HG03354 (cell line): ENCODE measurements around the gene TCF7L1.
"Not testable (repeated sequence)": the region's sequence is repeated elsewhere in the genome, so short reads cannot be mapped to it uniquely, and the experiment has no call there.

Source experiments
- ATAC-seq: cut with Tn5 transposase; IDR thresholded peaks from one replicate; pipeline ENCODE4 v1.9.1; 2021; ENCODE audit warnings: mild to moderate bottlenecking; ENCODE audit not compliant: unreplicated experiment, poor library complexity, severe bottlenecking

The TCF7L1 gene, protein sequence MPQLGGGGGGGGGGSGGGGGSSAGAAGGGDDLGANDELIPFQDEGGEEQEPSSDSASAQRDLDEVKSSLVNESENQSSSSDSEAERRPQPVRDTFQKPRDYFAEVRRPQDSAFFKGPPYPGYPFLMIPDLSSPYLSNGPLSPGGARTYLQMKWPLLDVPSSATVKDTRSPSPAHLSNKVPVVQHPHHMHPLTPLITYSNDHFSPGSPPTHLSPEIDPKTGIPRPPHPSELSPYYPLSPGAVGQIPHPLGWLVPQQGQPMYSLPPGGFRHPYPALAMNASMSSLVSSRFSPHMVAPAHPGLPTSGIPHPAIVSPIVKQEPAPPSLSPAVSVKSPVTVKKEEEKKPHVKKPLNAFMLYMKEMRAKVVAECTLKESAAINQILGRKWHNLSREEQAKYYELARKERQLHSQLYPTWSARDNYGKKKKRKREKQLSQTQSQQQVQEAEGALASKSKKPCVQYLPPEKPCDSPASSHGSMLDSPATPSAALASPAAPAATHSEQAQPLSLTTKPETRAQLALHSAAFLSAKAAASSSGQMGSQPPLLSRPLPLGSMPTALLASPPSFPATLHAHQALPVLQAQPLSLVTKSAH

DNA sequence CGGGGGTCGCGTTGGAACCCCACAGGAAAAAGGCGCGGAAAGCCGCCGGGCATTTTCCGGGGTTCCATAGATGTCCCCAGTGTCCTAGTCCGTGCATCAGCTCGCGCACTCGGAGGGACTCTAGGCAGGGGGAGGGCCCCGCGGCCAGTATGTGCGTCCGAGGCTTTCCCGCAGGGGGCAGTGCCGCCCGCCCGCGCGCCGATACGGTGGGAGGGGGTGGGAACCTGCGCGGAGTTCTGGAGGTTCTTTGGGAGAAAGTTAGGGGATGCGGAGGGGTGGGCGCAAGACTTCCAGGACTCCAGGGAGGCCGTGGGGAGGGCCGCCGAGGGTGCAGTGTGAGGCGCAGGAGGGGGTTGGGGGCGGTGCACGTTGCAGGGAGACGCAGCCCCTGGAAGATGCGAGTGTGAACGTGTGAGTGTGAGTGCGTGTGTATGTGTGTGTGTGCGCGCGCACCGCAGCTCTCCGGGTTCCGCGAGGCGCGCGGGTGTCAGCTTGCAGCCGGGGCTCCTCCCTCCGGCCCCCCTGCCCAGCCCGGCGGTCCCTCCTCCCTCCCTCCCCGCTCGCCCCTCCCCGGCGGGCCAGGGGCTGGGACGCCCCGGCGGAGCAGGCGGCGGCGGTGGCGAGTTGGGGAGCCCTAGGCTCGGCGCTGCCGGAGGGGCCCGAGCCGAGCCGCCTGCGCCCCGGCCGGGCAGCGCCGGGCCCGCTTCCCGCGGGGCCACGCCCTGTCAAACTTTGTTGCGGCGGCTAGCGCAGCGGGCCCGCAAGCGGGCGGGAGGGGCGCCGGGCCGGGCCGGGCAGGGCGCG lies at the start of gene TCF7L1:
Gene TCF7L1 (plus strand): TSS at position 559 of the 804 bp plus-strand sequence. CDS start 293 bp downstream, outside the sequence.
- ATAC-seq, result peak; percentile 56

DNA sequence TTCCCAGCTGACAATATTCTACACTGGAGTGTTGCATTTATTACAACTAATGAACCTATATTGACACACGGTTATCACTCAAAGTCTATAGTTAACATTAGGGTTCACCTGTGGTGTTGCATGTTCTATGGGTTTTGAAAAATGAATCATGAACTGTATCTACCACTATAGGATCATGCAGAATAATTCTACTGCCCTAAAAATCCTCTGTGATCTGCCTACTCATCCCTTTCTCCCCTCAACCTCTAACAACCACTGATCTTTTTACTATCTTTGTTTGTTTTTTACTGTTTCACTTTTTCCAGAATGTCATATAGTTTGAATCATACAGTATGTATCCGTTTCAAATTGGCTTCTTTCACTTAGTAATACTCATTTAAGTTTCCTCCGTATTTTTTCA lies 47.6 kb upstream of the TCF7L1 start:
- ATAC-seq, result no peak

DNA sequence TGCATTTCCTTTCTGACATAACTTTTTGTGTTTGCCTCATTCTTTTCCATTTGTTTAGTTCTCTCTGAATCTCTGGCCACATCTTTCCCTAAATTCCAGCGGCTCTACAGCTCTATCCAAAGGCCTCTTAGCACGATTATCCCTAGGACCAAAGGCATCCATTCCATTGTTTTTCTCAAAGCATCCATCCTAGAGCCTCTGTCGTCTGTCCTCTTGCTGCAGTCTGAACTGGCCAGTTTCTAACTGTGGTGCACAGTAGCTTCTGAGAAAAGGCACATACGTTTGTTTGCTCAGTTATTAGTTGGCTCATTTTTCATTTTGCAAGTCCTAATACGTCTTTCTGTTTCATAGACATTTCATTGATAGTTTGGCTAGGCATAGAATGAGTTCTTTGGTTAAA lies 45.7 kb upstream of the TCF7L1 start:
- ATAC-seq, result no peak

DNA sequence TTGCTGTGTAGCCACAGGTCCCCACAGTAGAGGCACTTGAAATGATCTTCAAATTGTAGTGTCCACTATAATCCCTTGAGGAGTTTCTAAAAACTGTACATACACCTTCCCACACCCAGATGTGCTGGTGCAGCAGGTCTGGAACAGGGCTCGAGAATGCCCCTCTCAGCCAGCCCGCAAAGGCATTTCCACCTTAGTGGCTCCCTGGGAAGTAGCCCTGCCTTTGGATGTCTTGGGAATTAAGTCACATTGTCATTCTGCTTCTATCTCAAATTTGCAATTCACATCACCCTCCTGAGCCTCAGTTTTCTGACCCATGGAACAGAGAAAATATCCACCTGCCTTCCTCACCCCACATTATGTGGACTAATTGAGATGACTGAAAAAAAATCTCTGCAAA lies 44.3 kb upstream of the TCF7L1 start:
- ATAC-seq, result no peak

DNA sequence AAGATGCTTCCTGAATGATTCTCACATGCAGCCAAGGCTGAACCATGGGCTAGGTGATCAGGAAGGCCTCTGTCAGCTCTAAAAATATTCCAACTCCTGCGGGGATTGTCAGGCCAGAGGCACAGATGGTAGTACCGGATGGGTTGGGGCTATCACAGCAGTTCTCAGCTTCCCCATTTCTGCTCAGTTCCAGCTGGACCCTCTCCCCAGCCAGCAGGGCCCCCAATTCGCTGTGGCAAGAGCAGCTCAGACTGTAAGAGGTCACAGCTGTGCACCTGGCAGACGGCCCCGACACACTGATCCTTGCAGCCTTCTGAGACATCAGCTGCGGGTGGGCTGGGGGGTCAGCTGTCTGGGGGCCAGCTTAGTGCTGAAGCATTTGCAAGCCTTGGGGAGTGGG lies 43.6 kb upstream of the TCF7L1 start:
- no peak for ATAC-seq

DNA sequence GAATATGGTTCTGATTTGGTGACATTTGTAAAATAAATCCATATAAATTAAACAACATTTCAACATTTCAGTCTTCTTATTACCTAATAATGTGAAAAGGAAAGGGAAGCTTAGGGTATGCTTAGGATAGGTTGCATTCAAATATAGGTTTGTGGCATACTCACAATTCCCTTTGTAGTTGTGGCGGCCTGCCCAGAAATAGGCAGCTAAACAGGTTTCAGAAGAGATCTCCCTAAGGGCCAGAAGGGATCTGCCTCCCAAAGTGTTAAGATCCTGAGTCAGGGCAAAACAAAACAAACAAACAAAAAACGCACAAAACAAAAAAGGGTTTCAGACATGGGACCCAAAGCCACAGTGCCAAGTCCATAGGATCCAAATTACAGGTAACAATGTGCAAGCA lies 41.4 kb upstream of the TCF7L1 start:
- no peak for ATAC-seq

DNA sequence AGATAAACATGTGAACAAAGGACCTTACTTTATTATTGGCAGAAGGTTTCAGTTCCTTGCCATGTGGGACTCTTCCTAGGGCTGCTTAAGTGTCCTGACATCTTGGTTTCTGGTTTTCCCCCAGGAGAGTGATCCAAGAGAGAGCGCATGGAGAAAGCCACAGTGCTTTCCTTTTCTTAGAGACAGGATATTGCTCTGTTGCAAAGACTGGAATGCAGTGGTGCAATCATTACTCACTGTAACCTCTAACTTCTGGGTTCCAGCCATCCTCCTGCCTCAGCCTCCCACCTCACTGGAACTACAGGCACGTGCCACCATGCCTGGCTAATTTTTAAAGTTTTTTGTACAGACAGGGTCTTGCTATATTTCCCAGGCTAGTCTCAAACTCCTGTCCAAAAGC lies 38.1 kb upstream of the TCF7L1 start:
- no peak for ATAC-seq

DNA sequence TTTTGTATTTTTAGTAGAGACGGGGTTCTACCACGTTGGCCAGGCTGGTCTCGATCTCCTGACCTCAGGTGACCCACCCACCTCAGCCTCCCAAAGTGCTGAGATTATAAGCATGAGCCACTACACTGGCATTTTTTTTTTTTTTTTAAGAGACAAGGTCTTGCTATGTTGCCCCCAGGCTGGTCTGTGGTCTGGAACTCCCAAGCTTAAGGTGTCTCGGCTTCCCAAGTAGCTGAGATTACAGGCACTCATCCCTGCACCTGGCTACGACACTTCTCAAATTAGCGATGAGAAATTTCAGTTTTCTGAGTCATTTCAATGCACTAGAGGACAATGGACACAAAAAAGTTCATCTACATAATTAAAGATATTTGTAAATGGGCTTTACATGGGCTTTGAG lies 36.6 kb upstream of the TCF7L1 start:
- no peak for ATAC-seq

DNA sequence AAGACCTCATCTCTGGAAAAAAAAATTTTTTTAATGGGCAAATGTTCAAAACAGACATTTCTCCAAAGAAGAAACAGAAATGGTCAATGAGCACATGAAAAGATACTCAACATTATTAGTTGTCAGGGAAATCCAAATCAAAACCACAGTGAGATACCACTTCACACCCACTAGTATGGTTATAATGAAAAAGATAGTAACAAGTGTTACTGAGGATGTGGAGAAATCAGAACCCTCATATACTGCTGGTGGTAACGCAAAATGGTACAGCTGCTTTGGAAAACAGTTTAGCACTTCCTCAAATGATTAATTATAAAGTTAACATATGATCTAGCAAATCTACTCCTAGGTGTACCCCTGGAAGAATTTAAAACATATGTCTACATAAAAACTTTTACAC lies 29.0 kb upstream of the TCF7L1 start:
- no peak for ATAC-seq

DNA sequence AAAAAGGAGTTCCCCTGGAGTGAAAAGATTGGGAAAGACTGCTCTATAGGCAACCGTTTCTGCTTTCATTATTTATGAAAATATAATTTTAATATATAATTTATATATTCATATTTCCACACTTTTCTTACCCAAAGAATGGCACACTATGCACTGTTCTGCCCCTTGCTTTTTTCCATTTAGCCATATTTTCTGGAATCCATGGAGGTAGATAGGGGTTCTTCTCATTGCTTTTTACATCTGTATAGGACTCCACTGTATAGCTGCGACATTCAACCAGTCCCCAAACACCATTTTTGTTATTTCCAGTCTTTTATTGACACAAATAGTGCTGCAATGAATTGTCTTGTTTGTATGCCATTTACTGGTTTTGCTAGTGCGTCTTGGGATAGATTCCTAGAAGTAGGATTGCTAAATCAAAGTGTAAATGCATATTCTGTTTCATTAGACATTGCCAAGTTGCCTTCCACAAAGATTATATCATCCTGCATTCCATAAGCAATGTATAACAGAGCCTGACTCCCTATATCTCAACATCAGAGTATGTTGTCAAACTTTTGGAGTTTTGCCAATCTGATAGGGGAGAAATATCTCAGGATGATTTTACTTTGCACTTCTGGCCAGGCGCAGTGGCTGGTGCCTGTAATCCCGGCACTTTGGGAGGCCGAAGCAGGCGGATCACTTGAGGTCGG lies 26.6 kb upstream of the TCF7L1 start:
- ATAC-seq, result no peak

DNA sequence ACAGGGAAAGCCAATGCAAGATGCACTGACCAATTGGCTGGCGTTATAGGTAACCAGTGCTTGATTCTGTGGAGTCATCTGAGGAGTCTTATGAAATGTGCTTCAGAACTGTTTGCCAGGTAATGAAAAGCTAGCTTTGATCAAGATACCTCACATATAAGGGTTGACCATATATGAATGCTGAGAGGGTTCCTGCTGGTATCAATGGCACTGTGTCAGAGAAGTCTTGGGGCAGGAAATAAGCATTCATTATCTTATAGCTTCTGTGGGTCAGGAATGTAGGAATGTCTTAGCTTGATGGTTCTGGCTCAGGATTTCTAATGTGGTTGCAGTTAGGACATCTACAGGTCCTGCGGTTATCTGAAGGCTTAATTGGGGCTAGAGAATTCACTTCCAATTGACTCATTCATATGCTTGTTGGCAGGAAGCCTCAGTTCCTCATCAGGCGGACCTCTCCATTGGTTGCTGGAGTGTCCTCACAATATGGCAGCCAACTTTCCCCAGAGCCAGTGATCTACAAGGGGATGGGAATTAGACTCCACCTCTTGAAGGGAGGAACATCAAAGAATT lies 22.1 kb upstream of the TCF7L1 start:
- no peak for ATAC-seq

DNA sequence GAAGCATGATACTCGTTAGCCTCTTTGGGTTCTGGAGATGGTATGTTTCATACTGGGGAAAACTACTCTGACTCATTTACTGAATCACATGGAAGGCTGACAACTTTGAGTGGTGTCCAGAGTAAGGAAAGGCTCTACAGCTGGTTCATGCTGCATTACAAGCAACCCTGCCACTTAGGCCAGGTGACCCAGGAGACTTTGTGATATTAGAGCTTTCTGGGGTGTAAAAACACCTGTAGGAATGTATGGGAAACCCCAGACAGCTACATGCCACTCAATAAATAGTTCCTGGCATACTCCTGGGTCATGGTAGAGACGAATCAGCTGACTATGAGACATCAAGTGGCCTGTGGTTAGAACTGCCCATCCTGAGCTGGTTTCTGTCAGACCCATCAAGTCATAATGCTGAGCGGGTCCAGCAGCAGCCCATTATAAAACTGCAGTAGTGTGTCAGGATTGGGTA lies 21.3 kb upstream of the TCF7L1 start:
- ATAC-seq, result no peak

DNA sequence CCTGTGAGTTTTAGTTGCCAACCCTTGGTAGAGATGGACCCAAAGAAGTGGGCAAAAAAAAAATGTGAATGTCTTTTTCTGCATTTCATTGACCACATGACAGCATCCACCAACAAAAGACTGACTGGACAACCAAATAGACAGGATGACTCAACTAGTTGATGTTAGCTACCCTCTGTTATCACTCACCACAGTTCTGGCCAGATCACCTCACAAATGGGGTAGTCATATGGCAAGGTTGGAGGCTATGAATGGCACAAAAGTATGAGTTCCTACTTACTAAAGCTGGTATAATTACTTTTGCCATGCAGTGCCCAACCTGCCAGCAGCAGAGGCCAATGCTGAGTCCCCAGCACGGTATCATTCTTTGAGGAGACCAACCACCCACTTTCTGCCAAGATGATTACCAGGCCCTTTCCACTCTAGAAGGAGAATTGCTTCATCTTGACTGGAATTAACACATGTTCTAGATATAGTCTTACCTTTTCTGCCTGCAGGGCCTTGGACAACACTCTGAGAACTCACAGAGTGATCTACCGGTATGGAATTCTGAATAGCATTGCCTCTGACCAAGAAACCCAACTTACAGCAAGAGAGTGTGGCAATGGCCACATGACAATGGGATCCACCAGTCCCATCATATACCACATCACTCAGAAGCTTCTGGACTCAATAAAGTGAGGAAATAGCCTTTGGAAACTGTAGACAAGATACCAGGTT lies 20.1 kb upstream of the TCF7L1 start:
- ATAC-seq, result no peak

DNA sequence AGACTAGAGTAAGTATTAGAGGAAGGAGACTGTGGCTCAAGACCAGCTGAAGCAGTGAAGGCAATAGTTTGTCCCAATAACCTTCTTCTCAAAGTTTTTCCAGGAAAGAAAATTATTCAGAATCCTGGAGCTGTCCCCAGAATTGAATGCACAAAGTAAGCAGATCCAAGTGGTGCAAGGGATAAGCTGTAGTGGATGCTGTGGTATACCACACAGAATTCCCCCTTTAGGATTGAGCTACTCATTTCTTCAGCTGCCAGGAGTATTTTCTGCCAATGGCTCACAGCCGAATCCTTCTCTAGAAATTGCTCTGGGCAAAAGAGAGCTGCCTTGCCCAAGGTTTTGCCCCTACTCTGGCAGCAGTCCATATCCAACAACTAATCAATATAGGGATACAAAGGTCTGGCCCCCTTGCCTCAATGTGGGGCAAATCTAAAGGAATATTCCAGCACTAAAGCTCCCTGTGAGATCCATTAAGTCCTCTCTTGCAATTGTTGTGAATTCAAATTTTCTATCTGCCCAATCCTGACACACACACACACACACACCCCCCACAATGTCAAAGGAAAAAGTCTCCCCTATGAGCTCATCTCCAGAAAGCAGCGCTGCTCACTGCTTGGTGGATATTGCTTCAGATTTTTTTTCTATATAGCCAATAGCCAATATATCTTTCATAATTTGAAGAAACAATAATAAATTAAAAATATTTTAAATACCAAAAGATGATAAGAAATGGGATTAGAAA lies 18.4 kb upstream of the TCF7L1 start:
- ATAC-seq, result no peak

DNA sequence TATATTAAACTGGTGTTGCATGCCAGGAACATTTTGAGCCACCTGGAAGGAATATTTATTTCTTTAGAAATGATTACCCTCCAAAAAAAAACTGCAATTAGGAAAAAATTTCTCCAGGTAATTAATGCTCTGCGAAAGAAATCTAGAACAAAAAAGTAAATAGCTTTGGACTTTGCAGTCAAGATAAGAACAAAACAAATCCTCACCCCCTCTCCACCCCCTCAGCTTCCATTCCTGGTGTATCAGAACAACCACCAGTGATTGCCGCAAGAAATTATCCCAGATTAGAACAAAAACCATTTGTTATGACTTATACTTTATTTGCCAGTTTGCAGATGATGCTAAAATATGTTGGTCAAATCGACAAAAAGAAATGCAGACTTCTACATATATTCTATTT lies 17.0 kb upstream of the TCF7L1 start:
- no peak for ATAC-seq

DNA sequence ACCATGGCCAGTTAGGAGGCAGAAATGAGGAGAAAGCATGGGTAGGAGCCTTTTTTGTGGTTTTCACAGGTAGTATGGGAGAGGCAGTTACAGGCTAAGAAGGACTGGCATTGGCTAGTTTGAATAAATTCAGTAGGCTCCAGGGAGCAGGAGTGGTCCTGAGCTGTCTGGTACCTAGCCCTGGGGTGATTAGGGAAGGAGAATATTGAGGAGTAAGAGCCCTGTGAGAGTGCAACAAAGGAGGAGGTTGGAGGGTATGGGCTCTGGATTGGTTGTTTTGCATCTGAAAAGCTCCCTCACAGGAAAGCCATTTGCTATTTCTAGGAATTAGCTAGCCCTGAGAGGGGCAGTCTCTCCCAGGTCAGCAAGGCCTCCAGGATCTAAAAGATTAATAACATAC lies 13.3 kb upstream of the TCF7L1 start:
- ATAC-seq, result no peak

DNA sequence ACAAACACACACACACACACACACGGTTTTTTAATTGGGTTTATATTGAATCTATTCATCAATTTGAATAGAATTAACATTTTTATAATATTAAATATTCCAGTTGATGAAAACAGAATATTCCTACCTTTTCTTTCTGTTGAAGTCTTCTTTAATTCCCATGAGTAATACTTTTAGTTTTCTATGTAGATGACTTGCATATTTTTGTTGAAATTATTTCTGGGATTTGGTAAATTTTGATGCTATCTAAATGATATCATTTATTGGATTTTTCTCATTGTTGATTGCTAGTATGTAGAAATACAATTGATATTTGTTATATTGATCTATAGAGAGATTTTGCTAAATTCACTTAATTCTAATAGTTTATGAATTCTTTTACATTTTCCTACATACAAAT lies 12.8 kb upstream of the TCF7L1 start:
- ATAC-seq, result no peak

DNA sequence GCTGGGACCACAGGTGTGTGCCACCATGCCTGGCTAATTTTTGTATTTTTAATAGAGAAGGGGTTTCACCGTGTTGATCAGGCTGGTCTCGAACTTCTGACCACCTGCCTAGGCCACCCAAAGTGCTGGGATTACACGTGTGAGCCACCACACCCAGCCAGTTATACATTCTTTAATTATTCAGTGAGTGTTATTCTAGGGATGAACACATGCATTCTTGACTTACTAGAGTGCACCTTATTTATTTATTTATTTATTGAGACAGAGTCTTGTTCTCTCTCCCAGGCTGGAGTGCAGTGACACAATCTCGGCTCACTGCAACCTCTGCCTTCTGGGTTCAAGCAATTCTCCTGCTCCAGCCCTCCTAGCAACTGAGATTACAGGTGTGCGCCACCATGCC lies 6.7 kb upstream of the TCF7L1 start:
- ATAC-seq, result not testable (repeated sequence)

DNA sequence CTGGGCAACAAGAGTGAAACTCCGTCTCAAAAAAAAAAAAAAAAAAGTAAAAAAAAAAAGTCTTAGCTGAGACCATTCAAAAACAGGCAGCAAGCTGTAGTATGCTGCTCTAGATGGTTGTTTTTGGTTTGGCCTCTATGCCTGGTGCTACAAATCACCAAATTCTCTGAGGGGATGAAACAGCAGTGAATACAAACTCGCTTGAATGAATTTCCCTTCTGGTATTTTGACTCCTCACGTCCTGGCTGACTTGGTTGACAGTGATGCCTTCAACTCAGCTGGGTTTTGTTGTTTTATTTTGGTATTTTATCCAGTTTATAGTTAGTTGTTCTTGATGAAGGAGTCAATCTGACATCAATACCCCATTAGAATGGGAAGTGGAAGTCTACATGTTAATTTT lies 3.3 kb upstream of the TCF7L1 start:
- no peak for ATAC-seq
